OCI-LY3 (cell line): ENCODE measurements around the gene INTS3.

Source experiments
- CTCF ChIP-seq: fragments of 200-600, 300-600 bp; sonication (generic); IDR thresholded peaks from 2 replicates; pipeline ENCODE4 v1.5.1; 2014; ENCODE audit warnings: antibody characterized with exemption, low read length, low read depth
- EZH2phosphoT487 ChIP-seq: fragments of 200-600 bp; shearing (Covaris generic); IDR thresholded peaks from 2 replicates; pipeline ENCODE4 v1.6.1; 2018; ENCODE audit warnings: antibody characterized with exemption, mixed run types, low read depth

- no peak for TF ChIP-seq CTCF
- no peak for TF ChIP-seq EZH2phosphoT487
Measured at GRCh38 chr1:153768316-153769181, 40.7 kb downstream of the INTS3 start.
